ENCODE measurements around the gene MIEF1. TPM values are rescaled to one million over a fixed set of nuclear protein-coding genes. Genes with fewer than 3 reads are reported as not detected.
A peak's percentile ranks its signal among the peaks of the same experiment; 100 is the strongest.

MIEF1 gene
- total and polyA plus RNA-seq, 2 of the 8 experiments (the other 6 are each of a cell fraction or from before 2014, with no cell fraction given): 16.8 to 32.7 TPM

DNA sequence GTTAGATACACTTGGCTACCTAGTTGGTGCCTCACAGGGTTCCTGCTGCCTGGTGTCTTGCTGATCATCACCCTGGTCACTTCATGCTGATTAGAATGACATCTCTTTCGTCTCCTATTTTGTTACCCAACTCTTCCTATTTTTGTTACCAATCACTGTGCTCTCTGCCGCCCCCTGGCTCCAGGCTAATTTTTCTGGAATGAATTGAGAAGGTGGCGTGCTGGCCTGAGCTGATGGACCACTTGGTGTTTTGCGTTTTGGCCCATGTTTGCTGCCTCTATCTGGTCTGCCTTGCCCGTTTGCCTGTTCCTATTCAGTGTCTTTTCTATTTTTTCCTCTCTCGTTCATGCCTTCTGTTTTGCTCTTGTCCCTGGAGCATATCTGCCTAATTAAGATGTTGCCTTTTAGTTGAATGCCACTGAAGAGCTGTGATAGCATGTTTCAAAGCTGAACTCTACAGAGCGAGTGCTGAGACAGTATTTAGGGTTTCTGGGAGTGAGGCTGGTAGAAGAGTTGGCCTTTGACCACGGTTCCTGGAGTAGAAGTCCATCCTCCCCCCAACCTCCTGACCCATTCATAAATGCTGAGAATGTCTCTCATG lies 12.4 kb downstream of the MIEF1 start (continued):
- TF ChIP-seq, protein P1, sequence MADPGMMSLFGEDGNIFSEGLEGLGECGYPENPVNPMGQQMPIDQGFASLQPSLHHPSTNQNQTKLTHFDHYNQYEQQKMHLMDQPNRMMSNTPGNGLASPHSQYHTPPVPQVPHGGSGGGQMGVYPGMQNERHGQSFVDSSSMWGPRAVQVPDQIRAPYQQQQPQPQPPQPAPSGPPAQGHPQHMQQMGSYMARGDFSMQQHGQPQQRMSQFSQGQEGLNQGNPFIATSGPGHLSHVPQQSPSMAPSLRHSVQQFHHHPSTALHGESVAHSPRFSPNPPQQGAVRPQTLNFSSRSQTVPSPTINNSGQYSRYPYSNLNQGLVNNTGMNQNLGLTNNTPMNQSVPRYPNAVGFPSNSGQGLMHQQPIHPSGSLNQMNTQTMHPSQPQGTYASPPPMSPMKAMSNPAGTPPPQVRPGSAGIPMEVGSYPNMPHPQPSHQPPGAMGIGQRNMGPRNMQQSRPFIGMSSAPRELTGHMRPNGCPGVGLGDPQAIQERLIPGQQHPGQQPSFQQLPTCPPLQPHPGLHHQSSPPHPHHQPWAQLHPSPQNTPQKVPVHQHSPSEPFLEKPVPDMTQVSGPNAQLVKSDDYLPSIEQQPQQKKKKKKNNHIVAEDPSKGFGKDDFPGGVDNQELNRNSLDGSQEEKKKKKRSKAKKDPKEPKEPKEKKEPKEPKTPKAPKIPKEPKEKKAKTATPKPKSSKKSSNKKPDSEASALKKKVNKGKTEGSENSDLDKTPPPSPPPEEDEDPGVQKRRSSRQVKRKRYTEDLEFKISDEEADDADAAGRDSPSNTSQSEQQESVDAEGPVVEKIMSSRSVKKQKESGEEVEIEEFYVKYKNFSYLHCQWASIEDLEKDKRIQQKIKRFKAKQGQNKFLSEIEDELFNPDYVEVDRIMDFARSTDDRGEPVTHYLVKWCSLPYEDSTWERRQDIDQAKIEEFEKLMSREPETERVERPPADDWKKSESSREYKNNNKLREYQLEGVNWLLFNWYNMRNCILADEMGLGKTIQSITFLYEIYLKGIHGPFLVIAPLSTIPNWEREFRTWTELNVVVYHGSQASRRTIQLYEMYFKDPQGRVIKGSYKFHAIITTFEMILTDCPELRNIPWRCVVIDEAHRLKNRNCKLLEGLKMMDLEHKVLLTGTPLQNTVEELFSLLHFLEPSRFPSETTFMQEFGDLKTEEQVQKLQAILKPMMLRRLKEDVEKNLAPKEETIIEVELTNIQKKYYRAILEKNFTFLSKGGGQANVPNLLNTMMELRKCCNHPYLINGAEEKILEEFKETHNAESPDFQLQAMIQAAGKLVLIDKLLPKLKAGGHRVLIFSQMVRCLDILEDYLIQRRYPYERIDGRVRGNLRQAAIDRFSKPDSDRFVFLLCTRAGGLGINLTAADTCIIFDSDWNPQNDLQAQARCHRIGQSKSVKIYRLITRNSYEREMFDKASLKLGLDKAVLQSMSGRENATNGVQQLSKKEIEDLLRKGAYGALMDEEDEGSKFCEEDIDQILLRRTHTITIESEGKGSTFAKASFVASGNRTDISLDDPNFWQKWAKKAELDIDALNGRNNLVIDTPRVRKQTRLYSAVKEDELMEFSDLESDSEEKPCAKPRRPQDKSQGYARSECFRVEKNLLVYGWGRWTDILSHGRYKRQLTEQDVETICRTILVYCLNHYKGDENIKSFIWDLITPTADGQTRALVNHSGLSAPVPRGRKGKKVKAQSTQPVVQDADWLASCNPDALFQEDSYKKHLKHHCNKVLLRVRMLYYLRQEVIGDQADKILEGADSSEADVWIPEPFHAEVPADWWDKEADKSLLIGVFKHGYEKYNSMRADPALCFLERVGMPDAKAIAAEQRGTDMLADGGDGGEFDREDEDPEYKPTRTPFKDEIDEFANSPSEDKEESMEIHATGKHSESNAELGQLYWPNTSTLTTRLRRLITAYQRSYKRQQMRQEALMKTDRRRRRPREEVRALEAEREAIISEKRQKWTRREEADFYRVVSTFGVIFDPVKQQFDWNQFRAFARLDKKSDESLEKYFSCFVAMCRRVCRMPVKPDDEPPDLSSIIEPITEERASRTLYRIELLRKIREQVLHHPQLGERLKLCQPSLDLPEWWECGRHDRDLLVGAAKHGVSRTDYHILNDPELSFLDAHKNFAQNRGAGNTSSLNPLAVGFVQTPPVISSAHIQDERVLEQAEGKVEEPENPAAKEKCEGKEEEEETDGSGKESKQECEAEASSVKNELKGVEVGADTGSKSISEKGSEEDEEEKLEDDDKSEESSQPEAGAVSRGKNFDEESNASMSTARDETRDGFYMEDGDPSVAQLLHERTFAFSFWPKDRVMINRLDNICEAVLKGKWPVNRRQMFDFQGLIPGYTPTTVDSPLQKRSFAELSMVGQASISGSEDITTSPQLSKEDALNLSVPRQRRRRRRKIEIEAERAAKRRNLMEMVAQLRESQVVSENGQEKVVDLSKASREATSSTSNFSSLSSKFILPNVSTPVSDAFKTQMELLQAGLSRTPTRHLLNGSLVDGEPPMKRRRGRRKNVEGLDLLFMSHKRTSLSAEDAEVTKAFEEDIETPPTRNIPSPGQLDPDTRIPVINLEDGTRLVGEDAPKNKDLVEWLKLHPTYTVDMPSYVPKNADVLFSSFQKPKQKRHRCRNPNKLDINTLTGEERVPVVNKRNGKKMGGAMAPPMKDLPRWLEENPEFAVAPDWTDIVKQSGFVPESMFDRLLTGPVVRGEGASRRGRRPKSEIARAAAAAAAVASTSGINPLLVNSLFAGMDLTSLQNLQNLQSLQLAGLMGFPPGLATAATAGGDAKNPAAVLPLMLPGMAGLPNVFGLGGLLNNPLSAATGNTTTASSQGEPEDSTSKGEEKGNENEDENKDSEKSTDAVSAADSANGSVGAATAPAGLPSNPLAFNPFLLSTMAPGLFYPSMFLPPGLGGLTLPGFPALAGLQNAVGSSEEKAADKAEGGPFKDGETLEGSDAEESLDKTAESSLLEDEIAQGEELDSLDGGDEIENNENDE (IDR thresholded peaks at IDR 0.05; ENCODE audit: insufficient replicate concordance, low read length): no peak
- TF ChIP-seq EGR1 (IDR thresholded peaks at IDR 0.05; ENCODE audit: borderline replicate concordance, low read depth, low read length): no peak
- TF ChIP-seq JUND (IDR thresholded peaks at IDR 0.05; ENCODE audit: low read length): no peak
- TF ChIP-seq TAF1 (IDR thresholded peaks at IDR 0.05; ENCODE audit: low read depth, low read length): no peak
- peak; percentile 24; the same call in 1 of the 2 replicates for TF ChIP-seq CEBPB (IDR thresholded peaks at IDR 0.05; ENCODE audit: low read depth, low read length)
- TF ChIP-seq ZNF274 (IDR thresholded peaks at IDR 0.05; ENCODE audit: borderline replicate concordance, extremely low read depth, low read length): no peak
- TF ChIP-seq RAD21 (IDR thresholded peaks at IDR 0.05 in 1 of 2, conservative IDR thresholded peaks at IDR 0.05 in 1 of 2; ENCODE audit: low read depth in 2 of 2, low read length in 2 of 2): peak; percentile 47 to 57
- TF ChIP-seq NRF1 (IDR thresholded peaks at IDR 0.05; ENCODE audit: low read depth, low read length): no peak
- TF ChIP-seq SAP30 (IDR thresholded peaks at IDR 0.05; ENCODE audit: insufficient read depth, insufficient replicate concordance, low read length): no peak
- TF ChIP-seq NANOG (IDR thresholded peaks at IDR 0.05; ENCODE audit: insufficient read depth, low read depth, low read length, poor library complexity, severe bottlenecking): no peak
- no peak for TF ChIP-seq CHD2 (IDR thresholded peaks at IDR 0.05; ENCODE audit: low read length)
